ENCODE data around the gene TRPV2. TPM values are rescaled to one million over a fixed set of nuclear protein-coding genes. Genes with fewer than 3 reads are reported as not detected.
A peak's percentile ranks its signal among the peaks of the same experiment; 100 is the strongest.

TRPV2 gene
- total and polyA plus RNA-seq, 4 donors, result 2.9 to 9.3 (median 4.6) TPM

- WGBS, result 31% methylated on average over 8 of the region's 8 CpGs
- TF ChIP-seq SP1 (IDR thresholded peaks at IDR 0.05), result no peak
- no peak for TF ChIP-seq ZBTB33 (IDR thresholded peaks at IDR 0.05)
- TF ChIP-seq RAD21 (IDR thresholded peaks at IDR 0.05), result no peak
- no peak for TF ChIP-seq JUND (IDR thresholded peaks at IDR 0.05)
- TF ChIP-seq EGR1 (IDR thresholded peaks at IDR 0.05; ENCODE audit: low read depth in 2 of 2), result no peak
- TF ChIP-seq HNF4A (conservative IDR thresholded peaks at IDR 0.05), result no peak
- no peak for TF ChIP-seq FOXA2 (IDR thresholded peaks at IDR 0.05)
- TF ChIP-seq GABPA (IDR thresholded peaks at IDR 0.05 in 1 of 2, conservative IDR thresholded peaks at IDR 0.05 in 1 of 2), result no peak
- no peak for TF ChIP-seq FOXA1 (IDR thresholded peaks at IDR 0.05)
- no peak for TF ChIP-seq NR2F2 (IDR thresholded peaks at IDR 0.05)
- TF ChIP-seq TAF1 (conservative IDR thresholded peaks at IDR 0.05), result no peak
- TF ChIP-seq YY1 (IDR thresholded peaks at IDR 0.05), result no peak
- TF ChIP-seq REST (IDR thresholded peaks at IDR 0.05), result no peak
- TF ChIP-seq RXRA (IDR thresholded peaks at IDR 0.05), result no peak
- TF ChIP-seq HNF4G (IDR thresholded peaks at IDR 0.05), result no peak
- no peak for TF ChIP-seq CTCF (IDR thresholded peaks at IDR 0.05; ENCODE audit: low read depth, low read length, missing input control)
- no peak for TF ChIP-seq MAX (IDR thresholded peaks at IDR 0.05)
- TF ChIP-seq, protein P1, sequence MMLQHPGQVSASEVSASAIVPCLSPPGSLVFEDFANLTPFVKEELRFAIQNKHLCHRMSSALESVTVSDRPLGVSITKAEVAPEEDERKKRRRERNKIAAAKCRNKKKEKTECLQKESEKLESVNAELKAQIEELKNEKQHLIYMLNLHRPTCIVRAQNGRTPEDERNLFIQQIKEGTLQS (IDR thresholded peaks at IDR 0.05), result no peak
These were observed 22.8 kb downstream of the TRPV2 start for GRCh38 chr17:16438173-16438556.

More at GRCh38 chr17:16438173-16438556, 22.8 kb downstream of the TRPV2 start:
- Histone ChIP-seq H3K9me3 (ENCODE audit: control insufficient read depth in 4 of 4, low read length in 3 of 4) (no peaks in the 10 kb centered on the region), H3K4me1 (ENCODE audit: control insufficient read depth in 4 of 4, insufficient read depth in 4 of 4, low read length in 3 of 4) (peaks cover 6 to 29% (median 22%) of the 10 kb centered on the region in 4 donors), H3K4me3 (ENCODE audit: low read depth in 1 of 3, low read length in 3 of 3) (peak overlapping the region; percentile 10 to 57 (median 11)), H3K9ac (ENCODE audit: low read depth in 1 of 2, low read length in 2 of 2) (peak overlapping the region in 1 of 2 donors; percentile 49), H3K27ac (ENCODE audit: low read depth in 1 of 2, low read length in 2 of 2) (peak overlapping the region; percentile 85), H3K36me3 (ENCODE audit: control insufficient read depth in 4 of 4, insufficient read depth in 3 of 4, low read depth in 1 of 4, low read length in 3 of 4) (peaks cover 8 to 25% (median 16%) of the 10 kb centered on the region in 4 donors), H3K27me3 (ENCODE audit: control insufficient read depth in 4 of 4, insufficient read depth in 4 of 4, low read length in 3 of 4) (no peaks in the 10 kb centered on the region)
- DNase-seq (ENCODE audit: low spot score), result no peak
